Myocyte (in vitro differentiated cells): Measurements from ENCODE around the gene TTF2. TPM values are rescaled to one million over a fixed set of nuclear protein-coding genes. Genes with fewer than 3 reads are reported as not detected.
A peak's percentile ranks its signal among the peaks of the same experiment; 100 is the strongest.
"Not testable (repeated sequence)": the region's sequence is repeated elsewhere in the genome, so short reads cannot be mapped to it uniquely, and the experiment has no call there.

Experiments used
- DNase-seq: peaks from one replicate; pipeline ENCODE4 v3.0.0-alpha.2; 2012; ENCODE audit warnings: low read depth
- total RNA-seq: library from RNA; depleted of rRNA; stranded (reverse); fragments of >200 nt; gene quantifications from 2 replicates; pipeline ENCODE4 v1.2.3, GENCODE V29; 2014

TTF2 gene
- total RNA-seq, 1 donor from 2014 or later: 11.6 TPM

GRCh38 chr1:117092594-117092993 lies 32.5 kb downstream of the TTF2 start:
- peak; percentile 62 for DNase-seq

GRCh38 chr1:117093091-117093534 lies 33.0 kb downstream of the TTF2 start:
- peak; percentile 95 for DNase-seq

DNA sequence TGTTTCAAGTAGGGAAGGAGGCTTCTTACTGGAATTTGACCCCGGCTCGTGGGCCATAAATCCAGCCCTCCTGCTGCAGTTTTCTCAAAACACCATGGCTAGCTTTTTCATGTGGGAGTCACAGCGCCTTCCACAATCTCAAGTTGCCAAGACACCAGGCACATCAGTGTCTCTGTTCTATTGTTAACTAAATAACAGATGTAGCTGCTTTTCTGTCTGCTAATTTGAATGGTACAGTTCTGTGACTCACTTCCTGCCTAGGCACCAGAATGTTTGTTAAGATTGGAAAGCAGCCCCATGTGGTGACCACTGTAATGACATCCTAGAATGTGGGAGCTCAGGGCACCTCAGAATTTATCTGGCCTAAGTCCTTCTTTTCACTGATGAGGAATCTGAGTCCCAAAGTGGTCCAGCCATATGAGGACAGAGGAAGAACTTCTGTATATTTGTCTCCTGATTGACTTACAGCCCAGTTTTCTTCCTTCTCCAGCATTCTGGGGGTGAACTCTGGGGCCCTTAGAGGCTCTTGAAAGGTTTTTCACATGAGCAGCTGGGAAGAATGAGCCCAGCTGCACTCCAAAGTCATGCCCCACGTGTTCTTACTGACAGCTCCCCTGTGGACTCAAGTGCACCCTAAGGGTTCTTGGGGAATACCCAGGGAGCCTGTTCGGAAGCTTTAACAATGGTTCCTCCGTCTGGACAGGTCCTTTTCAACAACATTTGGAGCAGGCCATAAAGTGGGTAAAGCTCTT lies 33.9 kb downstream of the TTF2 start:
- DNase-seq: peak; percentile 89

GRCh38 chr1:117094841-117095604 lies 34.9 kb downstream of the TTF2 start:
- peak; percentile 41 for DNase-seq

- no peak for DNase-seq
Measured at GRCh38 chr1:117096951-117097408, 36.9 kb downstream of the TTF2 start.

GRCh38 chr1:117097443-117097842 lies 37.3 kb downstream of the TTF2 start:
- DNase-seq: no peak

GRCh38 chr1:117098287-117098890 lies 38.3 kb downstream of the TTF2 start:
- DNase-seq: peak; percentile 45

- no peak for DNase-seq
Measured at GRCh38 chr1:117101334-117101733, 41.2 kb downstream of the TTF2 start.

DNA sequence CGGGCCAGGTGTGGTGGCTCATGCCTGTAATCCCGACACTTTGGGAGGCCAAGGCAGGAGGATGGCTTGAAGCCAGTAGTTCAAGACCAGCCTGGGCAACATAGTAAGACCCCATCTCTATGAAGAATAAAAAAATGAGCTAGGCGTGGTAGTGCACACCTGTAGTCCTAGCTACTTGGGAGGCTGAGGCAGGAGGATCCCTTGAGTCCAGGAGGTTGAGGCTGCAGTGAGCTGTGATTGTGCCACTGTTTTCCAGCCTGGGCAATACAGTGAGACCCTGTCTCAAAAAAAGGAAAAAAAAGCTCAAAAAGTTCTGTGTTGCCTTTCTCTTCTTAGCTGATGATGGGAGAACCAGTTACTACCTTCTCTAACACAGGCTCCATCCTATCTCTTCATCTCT lies 41.7 kb downstream of the TTF2 start:
- not testable (repeated sequence) for DNase-seq

GRCh38 chr1:117104986-117105385 lies 44.9 kb downstream of the TTF2 start:
- DNase-seq: no peak

DNA sequence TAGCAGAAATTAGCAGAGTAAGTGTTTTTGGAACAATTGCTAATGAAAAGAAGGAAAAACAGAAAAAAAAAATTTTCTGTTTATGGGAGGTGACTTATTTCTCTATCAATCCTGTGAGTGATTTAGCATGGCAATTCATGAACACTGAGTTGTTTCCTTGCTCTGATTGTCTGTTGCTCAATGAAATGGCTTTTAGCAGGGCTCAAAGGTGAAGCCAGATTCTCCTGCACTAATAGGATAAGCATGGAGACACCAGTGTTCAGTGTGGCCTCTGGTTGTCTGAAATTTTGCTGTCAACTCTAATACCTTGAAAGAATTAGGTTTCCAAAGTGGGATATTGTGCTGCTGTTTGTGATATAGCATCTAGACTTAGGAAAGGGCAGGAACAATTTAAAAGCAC lies 45.6 kb downstream of the TTF2 start:
- DNase-seq: no peak

- no peak for DNase-seq
Measured at GRCh38 chr1:117106478-117106877, 46.4 kb downstream of the TTF2 start.

- no peak for DNase-seq
Measured at GRCh38 chr1:117107364-117107763, 47.2 kb downstream of the TTF2 start.

- no peak for DNase-seq
Measured at GRCh38 chr1:117110774-117111173, 50.6 kb downstream of the TTF2 start.

DNA sequence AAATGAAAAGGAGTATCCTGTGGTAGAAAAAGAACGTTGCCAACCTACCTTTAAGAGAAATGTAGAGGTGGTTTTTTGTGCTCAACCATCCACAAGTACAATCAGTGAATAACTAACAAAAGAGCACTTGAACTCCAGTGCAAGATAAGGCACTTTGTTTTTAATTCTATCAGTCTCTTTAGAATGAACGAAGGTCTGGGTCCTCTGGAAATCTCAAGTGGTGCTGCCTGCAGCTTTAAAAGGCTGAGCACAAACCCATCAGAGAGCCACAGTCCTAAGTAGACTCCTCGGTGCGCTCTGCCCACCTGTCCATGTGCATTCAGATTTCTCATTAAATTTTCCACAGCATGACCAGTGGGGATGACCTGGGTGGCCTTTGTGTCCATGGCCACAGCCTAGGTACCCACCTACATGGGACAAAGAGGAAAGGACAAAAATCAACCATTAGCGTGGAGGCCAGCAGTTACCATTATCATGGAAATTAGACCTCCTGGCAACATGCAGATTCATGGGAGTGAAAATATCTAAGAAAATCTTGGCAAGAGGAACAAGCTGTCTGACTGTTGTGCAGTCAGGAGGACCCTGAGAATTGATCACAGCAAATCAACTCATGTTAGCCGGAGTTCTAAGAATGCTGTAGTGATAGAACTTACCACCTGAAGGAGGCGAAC lies 52.1 kb downstream of the TTF2 start:
- no peak for DNase-seq

DNA sequence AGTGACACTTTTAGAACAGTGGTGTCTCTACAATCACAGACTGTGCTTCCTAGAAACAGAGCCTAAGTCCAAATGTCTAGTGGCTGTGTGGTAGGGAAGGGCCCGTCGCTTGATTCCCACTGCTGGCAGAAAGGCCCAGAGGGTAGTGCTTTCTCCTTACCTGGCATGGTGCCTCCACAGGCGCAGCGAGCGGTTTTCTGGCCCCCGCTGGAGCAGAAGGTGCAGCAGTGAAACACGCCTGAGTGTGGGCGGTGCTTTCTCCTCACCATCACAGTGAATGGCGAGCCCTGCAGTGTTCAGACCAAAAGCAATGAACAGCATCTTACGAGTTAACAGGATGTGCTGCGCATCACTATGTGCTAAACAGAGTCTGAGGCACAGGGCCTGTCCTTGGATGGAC lies 53.1 kb downstream of the TTF2 start:
- no peak for DNase-seq

DNA sequence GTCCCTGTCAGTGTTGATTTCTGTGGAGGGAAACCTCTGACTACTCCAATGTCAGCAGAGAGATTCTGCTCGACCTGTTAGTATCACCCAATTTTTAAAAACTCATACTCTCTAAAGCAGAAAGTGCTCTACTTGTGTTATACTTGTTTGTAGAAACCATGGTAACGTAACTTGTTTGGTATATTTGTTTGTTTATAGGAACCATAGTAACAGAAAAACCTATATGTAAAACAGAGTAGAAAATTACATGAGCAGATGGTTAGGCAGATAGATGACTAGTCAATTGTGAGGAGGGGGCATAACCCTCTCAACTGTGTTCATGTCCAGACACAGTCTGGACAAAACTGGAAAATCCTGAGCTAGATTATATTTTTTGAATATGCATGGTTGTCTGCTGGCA lies 54.8 kb downstream of the TTF2 start:
- DNase-seq: no peak

GRCh38 chr1:117116090-117116783 lies 56.1 kb downstream of the TTF2 start:
- no peak for DNase-seq

- DNase-seq: no peak
Measured at GRCh38 chr1:117116784-117117130, 56.6 kb downstream of the TTF2 start.

DNA sequence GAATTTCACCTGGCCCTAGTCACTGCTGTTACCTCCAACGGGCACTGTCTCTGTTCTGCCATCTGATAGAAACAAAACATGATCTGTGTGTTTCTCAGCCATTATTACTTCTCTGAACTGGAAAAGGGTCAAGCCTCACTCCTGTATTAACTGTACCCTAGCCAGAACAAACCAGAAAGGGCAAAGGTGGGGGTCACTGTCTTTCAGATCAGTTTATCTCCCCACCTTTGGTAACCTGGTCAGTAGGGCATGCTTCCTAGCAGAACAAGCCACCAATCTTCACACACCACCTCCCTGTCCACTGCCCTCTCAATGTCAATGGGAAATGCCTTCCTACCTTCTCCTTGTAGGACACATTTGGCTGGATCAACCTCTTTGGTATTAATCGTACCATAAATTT lies 57.6 kb downstream of the TTF2 start:
- no peak for DNase-seq

GRCh38 chr1:117118137-117118536 lies 58.0 kb downstream of the TTF2 start:
- DNase-seq: no peak
